ENCODE data around the gene ADSS1.
A peak's percentile ranks its signal among the peaks of the same experiment; 100 is the strongest.

Gene ADSS1

DNA sequence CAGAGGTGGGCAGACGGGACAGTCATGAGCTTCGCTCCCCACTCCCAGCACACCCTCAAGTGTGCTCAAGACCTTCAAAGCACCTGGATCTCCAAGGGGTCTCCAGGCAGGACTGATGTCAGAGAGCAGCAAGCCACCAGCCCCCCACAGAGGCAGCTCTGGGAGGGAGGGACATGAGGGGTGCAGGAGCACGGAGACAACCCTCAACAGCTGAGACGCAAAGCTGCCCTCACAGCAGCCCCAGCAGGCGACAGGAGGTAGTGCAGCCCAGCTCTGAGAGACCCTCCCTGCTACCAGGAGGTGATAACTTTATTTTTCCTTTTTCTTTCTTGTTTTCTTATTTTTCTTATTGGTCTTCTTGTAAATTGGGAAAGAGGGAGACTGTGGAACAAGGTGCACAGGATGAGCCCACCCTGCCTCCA, 46.8 kb downstream of the ADSS1 start:
- DNase-seq: peak; percentile 29

DNA sequence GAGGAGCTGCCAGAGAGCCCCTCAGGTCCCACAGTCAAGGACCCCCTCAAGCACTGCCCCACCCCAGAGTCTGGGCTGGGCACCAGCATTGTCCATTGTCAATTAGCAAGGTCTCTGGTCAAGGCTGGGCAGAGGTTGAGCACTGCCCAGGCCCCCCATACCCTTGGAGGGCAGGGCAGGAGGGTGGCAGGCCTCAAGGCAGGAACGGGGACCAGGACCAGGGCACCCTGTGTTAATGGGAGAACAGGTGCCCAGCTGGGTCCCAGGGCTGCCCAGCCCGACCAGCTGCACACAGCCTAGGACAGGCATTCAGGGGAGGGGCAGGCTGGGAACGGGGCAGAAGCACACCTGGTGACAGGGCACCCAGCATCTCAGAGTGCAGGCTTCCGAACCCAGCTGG, 47.3 kb downstream of the ADSS1 start:
- DNase-seq: no peak

DNA sequence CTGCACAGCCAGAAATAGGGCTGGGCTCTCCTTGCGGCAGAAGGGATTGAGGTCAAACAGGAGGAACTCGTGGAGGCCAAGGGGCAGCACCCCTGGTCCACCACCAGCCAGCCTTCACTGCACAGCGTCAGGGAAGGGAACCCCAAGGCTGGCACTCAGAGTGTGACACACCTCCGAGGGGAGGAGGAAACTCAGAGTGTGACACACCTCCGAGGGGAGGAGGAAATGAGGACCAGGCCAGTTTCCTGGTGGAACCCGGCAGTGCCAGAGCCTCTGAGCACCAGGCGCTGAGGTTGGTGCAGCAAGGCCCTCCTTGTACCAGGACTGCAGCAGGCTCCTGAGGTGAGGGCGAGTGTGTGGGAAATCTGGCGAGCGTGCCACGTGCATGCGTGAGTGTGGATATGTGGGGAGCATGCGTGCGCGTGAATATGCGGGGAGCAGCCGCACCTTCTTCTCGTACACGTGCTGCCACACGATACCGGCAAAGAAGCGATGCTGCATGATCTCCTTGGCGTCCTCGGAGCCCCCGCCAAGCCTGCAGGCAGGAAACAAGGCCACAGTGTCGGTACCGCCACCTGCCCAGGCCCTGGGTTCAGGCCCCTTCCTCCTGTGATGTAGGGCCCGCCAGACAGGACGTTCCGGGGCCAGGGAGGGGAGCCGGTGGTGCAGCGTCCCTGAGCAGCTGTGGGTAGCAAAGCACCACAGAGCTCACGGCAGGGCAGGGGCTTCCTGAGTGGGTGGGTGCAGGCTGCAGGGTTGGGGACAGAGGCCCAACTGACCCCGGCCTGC, 48.1 kb downstream of the ADSS1 start:
- no peak for DNase-seq

DNA sequence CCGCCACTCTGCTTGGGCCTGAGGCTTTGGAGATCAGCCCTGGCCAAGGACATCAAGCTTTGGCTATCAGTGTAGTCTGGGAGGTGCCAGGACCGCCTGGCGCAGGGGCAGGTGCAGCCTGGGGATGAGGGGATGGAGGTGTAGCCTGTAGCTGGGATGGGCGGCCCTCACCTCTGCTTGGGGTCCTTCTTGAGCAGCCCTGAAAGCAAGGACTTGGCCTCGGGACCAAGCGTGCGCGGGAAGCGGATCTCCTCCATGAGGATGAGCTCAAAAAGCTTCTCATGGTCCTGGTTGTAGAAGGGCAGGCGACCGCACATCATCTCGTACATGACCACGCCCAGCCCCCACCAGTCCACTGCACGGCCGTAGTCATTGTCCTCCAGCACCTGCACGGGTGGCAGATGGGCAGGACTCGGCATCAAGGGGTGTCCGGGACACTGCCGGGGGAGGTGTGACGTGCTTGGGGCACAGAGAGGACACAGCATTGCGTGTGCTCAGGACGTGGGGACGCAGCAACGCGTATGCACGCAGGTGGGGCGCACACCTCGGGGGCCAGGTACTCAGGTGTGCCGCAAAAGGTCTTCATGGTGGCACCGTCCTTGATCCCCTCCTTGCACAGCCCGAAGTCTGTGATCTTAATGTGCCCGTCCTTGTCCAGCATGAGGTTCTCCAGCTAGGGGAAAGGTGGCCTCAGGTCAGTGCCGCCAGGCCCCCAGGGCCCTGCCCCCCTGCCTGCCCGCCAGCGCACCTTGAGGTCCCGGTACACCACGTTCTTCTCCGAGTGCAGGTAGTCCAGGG, 48.9 kb downstream of the ADSS1 start:
- no peak for DNase-seq

DNA sequence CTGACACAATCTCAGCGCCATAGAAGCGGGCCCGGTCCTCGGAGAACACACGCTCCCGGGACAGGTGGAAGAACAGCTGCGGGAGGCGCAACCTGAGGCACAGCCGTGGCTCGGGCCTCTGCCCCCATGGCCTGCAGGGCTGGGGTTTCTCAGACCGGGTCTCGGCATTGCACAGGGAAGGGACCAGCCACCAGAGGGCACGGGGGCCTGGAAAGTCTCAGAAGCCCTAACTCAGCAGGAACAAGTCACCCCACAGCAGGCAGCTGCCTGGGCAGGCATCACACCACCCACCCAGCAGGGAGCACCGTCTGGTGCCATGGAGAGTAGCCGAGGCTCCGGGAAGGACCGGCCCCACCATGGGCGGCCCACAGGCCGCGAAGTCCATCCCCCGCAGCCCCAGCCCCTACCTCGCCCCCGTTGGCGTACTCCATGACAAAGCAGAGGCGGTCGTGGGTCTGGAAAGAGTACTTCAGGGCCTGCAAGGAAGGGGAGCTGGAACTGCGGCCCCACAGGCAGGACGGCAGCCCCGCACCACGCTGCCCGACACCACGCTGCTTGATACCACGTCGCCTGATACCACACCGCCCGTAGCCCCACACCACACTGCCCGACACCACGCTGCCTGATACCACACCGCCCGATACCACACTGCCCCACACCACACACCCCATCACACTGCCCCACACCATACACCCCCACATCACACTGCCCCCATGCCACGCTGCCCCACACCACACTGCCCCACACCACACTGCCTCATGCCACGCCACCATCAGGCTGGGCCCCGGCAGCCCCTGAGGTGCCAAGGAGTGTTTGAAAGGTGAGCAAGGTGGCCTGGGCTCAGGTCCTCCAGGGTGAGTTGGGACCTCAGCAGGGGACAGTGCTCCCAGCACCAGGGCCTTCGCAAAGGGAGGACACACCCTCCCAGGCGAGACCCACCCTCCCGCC, 49.8 kb downstream of the ADSS1 start:
- no peak for DNase-seq

DNA sequence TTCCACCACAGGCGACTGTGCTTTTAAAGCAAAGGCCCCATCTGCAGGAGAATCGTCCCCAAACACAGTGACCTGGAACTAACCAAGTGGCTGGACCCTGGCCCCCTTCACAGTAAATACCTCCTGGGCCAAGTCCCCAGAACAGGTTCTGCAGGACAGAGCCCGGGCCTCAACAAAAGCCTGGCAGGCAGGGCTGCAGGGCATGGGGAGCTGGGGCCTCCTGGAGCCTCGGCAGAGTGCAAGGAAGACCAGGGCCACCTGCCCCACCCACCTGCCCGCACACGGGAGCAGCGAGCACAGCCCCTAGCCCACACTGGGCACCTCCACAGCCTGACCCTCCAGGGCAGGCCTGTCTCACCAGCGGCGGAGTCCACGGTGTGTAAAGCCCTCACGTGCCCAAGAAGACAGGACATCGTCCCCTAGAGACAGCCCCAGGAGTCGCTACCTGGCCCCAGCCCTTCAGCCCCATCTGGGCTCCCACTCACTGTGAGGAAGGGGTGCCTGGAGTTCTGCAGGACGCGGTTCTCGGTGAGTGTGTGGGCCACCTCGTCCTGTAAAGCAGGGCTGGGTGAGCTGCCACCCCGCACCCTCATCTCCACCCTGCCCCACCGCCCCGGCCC, 50.5 kb downstream of the ADSS1 start:
- DNase-seq: no peak

DNA sequence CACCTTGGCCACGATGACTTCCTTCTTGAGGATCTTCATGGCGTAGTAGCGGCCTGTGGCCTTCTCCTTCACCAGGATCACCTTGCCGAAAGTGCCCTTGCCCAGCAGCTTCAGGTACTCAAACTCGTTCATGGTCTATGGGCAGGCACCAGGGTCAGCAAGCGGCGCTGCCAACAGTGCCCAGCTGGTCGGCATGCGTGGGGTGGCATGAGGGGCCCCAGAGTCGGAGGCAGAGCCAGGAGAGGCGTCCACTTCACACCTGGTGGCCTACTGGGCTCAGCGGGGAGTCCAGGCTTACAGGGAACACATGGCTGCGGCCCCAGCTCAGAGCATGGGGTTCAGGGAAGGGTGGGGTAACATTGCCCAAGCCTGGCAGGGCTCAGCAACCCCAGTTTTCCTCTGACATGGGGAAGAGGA, 51.1 kb downstream of the ADSS1 start:
- no peak for DNase-seq

DNA sequence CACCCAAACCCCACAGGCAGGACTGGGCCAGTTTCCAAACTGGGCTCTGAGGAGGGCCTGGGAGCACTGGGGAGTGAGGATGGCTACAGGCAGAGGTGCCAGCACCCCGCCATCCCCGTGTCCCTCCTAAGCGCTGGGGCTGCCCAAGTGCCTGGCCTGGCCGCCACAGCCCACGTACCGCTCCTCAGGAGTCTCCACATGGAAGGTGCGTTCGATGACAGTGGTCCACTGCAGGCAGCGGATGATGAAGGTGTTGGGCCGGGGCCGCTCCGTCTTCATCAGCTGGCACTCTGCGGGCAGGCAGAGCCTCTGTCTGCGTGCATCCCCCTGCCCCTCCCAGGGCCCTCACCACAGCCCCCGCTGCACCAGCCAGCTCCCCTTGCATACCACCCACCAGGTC, 52.5 kb downstream of the ADSS1 start:
- no peak for DNase-seq

DNA sequence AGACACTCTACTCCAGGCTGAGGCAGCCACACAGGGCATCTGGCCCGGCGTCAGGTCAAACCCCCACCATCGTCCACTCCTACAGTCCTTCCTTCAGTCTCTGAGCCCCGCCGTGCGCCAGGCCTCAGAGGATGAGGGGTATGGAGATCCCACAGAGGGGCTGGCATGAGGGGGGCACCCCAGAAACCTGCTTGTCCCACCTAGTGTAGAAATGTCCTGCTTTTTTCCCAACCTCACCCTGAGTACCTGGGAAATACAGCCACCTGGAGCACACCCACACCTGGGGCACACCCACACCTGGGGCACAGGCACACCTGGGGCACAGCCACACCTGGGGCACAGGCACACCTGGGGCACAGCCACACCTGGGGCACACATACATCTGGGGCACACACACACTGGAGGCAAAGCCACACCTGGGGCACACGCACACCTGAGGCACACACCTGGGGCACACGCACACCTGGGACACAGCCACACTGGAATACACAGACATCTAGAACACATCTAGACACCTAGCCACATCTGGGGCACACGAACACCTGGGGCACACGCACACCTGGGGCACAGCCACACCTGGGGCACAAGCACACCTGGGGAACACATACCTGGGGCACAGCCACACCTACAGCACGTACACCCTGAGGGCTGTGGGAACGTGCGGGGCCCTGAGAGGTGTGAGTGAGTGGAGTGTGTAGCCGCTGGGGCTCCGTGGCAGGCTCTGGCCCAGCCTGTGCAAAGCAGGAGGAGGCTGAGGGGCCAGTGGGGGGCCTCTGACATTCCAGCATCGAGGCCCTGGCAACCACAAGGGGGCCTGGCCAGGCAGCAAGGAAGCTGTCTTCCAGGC, 53.2 kb downstream of the ADSS1 start:
- DNase-seq: no peak

DNA sequence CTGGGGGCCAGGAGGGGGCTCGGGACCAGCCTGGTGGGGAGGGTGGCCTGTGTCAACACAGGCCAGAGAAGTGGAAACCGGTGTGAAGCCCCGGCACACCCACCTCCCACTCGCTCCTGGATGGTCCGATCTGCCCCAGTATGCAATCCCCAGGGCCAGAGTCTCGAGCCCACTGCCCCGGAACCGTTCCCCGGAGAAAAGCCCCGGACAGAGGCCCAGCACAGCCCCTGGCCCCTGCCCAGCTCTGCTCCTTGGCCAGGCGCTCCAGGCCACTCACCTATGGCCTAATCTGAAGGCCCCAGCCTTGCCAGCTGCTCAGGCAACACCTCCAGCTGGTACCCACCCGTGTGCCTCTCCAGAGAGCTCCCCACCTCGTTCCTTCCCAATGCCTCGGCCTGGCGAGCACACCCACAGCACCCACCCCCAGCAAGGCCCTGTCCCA, 53.8 kb downstream of the ADSS1 start:
- no peak for DNase-seq

DNA sequence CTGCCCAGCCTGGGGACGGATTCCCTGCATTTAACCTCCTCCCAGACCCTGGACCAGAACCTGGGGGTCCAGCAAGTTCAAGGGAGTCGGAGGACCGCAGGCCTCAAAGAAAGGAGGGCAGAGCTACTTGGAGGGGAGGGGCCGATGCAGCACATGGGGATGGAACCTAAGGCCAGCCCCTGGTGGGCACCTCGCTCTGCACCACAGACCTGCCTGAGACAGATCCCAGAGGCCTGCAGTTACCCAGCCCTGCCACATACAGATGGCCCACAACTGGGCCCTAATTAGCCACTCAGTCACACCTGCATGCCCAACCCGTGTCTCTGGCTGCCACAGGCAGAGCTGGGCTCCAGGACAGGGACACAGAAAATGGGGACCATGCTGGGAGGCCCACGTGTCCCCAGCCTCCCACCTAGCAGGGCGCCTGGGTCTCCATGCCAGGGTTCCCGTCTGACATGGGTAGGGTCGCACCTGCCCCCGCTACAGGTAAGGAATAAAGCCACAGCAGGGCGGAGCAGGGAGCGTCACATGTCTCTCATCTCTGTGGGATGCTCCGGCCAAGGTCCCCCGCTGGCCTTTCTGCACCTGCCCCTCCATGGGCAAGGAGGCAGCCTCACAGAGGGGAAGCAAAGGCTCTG, 54.8 kb downstream of the ADSS1 start:
- DNase-seq: no peak

DNA sequence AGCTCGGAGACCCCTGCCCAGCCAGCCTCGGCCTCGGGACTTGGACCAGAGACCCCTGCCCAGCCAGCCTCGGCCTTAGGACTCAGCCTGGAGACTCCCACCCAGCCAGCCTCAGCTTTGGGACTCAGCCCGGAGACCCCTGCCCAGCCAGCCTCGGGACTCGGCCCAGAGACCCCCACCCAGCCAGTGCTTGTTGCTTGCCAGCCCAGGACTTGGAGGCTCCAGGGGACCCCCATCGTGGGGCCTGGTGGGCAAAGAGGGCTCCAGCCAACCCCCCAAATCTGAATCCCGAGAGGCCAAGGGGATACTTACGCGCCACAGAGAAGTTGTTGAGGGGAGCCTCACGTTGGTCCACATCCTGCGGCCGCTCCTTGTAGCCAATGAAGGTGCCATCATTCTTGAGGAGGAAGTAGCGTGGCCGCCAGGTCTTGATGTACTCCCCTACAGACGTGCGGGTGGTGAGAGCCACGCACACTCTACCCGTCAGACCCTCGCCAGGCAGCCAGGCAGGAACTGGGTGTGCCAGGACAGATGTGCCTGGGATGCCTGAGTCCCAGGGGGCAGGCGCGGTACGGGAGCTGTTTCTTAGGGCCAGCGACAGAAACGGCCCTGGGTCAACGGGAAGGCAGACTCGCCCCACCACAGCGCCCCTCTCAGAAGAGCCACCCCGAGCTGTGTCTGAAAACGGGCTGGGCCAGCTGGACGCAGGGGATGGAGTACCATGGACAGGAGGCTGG, 55.9 kb downstream of the ADSS1 start:
- DNase-seq: no peak

DNA sequence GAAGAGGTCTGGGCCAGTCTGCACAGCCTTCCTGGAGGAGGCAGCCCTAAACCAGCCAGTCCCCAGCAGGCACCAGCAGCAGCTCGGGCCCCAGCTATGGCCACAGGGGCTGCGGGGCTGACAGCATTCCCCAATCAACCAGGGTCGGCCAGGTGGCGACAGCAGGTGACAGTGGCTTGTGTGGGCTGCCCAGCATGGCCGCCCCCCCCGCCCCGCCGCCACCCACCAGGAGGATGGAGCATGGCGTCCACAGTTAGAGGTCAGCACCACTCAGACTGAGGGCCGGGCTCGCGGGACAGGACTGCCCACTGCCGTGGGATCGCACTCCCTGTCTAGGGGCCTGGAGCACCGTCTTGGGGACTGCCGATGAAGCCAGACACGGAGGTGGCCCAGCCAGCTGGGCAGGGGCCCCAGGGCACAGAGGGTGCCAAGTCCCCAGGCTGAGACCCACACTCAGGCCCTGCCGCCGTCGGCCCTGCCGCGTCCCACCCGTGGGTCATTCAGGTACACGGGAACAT, 56.5 kb downstream of the ADSS1 start:
- no peak for DNase-seq

DNA sequence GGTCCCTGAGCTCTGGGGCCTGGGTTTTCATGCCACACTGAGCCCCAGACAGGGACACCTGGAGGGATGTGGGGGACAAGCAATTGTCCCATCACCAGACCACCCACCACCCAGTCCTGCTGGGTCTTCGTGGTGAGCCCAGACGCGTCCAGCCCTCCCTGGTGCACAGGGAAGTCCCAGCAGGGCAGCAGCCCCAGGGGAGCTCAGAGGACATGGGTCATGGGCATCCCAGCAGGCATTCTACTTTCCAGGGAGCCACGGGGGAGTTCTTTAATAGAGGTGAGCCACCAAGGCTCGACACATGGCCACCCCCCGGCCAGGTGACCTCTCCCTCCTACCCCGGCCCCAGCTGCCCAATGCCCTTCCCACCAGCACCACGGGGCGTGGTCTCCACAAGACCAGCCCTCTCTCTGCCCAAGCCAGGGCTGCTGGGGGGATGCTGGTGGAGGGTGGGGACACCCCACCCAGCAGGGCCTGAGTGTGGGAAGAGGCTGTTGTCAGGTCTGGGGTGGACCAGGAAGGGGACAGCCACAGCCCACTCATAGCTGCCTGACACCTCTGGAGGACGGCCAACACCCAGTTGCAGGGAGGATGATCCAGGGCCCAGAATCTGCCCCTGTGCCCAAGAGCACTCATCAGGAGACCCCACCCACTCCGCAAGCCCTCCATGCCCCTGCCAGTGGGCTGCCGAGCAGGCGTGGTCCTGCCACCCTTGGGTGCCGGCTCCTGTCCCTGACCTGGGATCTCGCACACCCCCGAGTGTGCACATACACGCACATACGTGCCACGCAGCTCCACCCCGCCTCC, 57.4 kb downstream of the ADSS1 start:
- DNase-seq: no peak

DNA sequence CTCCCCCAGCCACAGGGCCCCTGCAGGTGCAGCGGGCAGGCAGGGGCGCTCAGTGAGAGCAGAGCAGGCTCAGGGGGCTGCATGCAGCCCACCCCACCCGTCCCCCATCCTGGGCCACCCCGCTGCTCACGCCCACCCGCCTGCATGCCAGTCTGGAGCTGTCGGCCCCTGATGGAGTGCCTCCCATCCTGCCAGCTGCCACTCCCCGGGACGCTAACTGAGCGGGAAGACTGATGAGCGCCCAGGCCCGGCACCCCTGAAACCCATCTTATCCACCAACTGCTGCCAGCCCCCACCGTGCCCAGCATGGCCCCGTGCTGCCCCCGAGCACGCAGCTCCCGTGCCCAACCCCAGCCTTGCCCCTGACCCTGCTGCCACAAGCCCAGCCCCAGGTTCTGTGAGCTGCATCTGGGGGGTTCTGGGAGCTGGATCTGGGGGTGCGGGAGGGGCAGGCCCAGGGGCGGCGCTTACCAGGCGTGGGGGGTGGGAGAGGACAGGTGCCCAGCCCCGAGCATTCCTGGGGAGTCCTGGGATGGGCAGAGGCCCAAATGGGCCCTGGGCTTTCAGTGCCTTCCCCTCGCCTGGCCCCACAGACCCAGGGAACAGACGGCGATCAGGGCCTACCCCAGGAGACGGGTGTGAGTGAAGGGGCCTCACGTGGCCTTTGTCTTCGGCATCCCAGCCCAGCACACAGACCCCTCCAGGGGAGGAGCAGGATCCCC, 58.2 kb downstream of the ADSS1 start:
- DNase-seq: no peak

DNA sequence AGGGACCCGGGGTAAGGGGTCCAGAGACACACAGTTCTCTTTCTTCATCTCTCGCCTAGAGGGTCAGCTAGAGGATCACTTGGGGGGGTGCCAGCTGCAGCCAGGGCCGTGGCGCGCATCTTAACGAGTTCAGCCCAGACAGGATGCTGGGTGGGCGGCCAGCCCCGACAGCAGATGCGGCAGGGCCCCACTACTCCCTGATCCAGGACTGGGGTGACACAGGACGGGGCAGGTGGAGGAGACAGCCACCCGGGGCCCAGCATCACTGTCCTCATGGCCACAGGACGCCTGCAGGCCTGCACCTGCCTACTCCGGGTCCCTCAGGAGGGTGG, 58.7 kb downstream of the ADSS1 start:
- DNase-seq: no peak

DNA sequence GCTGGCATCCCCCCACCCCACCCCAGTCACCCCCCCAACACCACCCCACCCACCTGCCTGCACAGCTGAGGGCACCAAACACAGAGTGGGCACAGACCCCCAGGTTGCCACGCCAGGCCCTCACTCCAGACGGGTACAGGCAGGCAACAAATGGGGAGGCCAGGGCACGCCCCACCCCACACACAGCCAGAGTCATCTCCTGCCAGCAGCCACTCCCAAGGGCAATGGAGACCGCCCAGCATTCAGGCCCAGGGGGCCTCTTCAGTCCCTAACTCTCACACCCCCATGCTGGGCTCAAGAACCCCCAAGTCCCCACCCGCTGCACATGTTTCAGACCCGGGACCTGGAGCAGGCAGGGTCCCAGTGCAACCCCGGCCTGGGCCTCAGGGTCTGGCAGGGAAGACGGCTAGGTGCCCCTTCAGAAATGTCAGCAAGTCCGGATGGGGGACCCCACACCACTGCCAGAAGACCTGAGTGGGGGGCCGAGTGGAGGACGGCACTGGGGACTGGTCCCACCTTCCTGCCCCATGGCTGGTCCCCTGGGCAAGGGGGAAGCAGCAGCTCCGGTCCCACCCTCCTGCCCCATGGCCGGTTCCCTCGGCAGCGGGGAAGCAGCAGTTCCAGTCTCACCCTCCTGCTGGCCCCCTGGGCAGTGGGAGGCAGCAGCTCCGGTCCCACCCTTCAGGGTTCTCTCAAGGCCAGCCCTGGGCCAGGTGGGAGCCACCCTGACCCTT, 59.6 kb downstream of the ADSS1 start:
- DNase-seq: no peak

DNA sequence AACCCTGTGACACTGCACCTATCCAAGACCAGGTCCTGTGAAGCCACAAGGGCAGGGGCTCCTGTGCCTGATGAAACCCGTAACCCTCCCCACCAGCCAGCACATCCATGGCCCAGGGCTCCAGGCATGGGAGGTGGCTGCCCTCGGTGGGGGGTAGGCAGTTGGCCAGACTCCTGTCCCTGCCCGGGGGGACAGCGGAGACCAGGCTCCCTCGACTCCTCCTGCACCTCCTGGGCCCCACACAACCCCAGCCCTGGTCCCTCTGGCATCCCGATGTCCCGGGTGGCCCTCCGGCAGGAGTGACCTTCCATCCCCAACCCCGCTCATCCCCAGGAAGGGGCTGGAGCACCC, 60.2 kb downstream of the ADSS1 start:
- no peak for DNase-seq

Measured in CD4-positive, alpha-beta T cell treated with Interleukin-10 for 1 hour (primary cell).